Activated T-helper 1 cell treated with Interleukin-2 at 50 U/mL for 16 hours (primary cell): Measurements from ENCODE around the gene TPRN.

Source experiments
- DNase-seq: peaks from one replicate; pipeline ENCODE4 v3.0.0-alpha.2; 2020; ENCODE audit warnings: low read depth

TPRN gene

DNA sequence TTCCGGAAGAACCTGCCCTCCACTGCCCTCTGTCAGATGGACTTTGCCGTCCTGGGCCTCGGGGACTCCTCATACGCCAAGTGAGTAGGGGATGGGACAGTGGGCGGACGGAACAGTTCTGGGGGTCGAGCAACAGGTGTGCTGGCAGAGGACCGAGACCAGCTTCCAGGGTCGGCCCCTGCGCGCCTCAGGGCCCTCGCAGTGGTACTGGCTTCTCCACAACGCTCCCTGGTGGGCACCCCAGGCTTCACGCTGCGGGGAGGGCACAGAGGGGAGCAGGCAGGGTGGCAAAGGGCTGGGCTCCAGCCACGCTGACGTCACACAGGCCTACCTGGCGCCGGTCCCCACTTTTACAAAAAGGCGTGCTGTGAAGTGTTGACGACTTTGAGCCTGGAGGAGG is 12.0 kb upstream of the TPRN start:
- DNase-seq: no peak

DNA sequence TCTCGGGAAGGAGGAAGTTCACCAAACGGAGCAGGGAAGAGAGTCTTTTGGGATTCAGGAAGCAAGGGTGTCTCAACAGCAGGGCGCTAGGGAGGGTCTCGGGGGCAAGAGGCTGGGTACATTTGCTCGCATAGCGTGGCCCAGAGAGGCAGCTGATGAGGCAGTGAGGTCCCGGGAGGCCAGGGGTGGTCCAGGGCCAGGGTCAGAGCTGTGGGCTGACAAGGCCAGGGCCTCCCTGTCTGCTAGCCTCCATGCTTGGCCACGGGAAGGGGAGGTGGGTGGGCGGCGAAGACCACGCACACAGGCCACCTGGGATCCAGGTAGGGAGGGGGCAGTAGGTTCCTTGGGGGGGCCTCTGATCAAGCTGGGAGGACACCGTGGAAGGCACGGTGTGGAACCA is 11.0 kb upstream of the TPRN start:
- no peak for DNase-seq

DNA sequence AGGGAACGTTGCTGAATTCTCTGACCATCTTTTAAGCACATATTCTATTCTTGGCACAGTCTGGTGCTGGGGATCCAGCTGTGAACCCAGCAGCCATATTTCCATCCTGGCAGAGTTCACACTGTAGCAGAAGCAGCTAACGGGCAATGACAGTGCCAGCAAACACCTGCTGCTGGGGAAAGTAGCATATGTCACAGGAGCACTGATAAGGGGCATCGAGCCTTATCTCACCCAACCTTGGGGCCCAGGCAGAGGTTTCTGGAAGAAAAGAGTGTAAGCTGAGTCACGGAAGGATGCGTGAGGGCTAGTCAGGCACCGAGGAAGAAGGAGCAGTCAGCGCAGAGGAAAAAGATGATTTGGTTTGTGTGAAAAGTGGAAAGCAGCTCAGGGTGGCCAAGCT is 6.1 kb upstream of the TPRN start:
- no peak for DNase-seq

DNA sequence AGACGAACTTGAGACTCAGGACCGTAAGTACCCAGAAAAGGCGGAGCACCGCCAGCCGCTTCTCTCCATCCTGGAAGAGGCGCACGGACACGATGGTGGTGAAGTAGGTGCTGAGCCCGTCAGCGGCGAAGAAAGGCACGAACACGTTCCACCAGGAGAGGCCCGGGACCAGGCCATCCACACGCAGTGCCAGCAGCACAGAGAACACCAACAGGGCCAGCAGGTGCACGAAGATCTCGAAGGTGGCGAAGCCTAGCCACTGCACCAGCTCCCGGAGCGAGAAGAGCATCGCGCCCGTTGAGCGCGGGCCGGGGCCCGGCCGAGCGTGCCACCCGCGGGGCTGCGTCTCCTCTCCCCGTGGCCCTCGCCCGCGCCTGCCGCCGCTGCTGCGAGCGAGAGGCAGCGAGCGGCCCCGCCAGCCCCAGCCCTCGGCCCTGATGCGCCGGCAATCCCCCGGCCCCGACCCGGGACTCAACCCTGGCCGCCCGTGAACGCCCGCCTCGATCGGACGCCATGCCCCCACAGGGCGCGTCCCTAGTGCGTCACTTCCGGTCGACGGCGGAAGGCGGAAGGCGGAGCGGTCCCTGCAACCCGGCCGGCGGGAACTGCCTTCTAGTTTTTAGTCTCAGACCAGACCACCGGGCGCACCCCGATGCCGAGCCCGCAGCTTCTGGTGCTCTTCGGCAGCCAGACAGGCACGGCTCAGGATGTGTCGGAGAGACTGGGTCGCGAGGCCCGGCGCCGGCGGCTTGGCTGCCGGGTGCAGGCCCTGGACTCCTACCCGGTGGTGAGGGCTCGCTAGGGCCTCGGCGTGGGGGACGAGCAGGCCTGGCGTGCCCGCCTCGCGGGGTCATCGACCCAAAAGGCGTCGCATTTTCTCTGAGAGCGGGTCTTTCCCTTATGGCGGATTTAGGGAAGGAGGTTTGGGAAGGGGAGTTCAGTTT is 4.9 kb upstream of the TPRN start, which contains the start of the genes NDOR1 and TMEM203:
Gene NDOR1, plus strand, starts transcription at position 575 of the 944 bp plus-strand sequence. Its CDS starts 78 bp downstream, at position 653.
Gene TMEM203, minus strand, starts transcription at position 523 of the 944 bp plus-strand sequence. Its CDS starts 234 bp downstream, at position 289.
- peak; percentile 89 for DNase-seq

DNA sequence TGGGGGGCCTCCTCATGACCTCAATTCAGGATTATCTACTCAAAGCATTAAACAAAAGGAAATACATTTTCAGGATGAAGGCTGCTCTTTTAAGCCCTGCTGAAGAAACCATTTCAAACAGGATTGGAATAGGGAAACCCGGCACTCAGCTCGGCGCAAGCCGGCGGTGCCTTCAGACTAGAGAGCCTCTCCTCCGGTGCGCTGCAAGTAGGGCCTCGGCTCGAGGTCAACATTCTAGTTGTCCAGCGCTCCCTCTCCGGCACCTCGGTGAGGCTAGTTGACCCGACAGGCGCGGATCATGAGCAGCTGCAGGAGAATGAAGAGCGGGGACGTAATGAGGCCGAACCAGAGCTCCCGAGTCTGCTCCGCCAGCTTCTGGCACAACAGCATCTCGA is 4.2 kb upstream of the TPRN start:
- DNase-seq: no peak

DNA sequence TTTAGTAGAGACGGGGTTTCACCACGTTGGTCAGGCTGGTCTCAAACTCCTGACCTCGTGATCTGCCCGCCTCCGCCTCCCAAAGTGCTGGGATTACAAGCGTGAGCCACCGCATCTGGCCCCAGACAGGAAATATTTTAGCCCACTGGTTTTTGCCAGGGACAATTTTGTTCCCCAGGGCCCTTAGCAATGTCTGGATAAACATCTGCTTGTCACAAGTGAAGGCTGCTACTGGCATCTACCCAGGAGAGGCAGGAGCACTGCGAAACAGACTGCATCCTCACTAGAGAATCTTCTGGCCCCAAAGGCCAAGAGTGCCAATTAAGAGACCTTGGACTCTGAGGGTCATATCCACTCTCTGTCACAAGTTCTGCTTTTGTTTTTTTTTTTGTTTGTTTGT is 2.4 kb upstream of the TPRN start:
- no peak for DNase-seq

DNA sequence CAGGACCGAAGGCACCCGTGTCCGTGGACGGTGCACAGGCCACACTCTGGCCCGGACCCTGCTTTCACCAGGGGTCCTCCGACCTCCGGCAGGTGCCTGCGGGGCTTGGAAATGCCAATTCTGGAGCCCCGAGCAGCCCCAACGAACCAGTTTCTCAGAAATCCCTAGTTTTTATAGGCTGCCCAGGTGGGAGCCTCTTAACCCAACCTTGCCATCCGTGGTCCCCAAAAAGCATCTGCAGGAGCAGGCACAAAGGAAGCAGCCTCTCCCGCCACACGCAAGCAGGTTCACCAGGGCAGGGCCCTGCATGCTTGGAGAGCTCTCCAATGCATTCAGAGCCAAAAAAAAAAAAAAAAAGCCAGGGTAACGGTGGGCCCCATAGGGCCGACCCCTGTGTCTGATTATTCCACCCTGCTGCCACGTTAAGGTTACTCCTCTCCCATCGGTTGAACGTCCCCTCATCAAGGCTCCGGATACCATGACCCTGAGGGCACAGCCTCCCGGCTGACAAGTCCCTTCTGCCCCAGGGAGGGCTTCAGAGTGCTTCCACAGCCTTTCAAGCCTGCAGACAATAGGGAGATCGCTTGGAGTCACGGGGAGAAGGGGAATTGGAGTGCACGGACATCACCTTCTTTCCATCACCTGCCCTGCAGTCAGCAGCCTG is 796 bp upstream of the TPRN start:
- DNase-seq: no peak

DNA sequence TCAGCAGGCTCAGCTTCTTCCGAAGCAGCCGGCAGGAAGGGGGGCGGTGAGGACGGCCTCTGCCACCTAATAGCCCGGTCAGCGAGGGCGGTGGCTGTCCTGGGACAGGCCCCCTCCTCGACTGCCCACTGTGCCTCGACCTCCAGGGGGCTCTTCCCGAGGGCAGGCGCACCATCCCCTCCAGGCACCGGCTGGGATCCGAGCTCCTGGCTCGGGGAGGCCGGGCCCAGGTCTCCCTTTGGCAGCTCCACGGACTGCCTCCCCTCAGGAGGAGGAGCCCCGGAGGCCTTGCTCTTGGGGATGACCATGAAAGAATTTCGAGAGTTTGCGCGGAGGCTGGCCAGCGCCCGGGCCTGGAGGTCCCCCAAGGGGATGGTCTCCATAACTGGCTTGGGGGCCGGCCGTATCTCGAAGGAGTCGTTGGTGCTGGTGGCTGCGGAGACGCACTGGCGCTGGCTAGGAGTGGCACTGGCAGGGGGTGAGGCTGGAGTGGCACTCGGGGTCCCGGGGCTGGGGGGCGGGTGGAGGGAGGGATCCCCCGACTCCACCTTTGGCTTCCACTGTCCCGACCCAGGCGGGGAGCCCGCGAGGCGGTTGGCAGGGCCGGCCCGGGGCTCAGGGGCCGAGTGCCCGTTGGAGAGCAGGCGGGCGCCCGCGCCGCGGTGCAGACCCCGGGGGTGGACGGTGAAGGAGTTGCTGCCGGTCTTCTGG is 975 bp downstream of the TPRN start:
- no peak for DNase-seq

DNA sequence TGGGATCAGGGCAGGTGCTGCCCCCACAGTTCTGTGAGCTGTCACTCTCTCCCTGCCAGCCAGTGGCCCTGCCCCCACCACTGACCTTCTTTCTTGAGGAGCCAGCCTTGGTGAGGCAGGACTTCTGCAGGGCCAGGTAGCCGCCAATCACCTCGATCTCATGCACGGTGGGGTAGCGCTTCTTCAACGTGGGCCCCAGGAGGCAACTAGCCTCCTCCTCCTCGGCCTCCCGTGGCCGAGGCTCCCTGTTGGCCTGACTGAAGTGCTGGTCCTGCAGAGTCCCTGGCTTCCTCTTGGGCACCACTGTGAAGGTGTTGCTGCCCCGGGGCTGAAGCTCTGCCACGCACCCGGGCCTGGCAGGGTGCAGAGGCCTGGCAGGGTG is 1.6 kb downstream of the TPRN start:
- DNase-seq: no peak

DNA sequence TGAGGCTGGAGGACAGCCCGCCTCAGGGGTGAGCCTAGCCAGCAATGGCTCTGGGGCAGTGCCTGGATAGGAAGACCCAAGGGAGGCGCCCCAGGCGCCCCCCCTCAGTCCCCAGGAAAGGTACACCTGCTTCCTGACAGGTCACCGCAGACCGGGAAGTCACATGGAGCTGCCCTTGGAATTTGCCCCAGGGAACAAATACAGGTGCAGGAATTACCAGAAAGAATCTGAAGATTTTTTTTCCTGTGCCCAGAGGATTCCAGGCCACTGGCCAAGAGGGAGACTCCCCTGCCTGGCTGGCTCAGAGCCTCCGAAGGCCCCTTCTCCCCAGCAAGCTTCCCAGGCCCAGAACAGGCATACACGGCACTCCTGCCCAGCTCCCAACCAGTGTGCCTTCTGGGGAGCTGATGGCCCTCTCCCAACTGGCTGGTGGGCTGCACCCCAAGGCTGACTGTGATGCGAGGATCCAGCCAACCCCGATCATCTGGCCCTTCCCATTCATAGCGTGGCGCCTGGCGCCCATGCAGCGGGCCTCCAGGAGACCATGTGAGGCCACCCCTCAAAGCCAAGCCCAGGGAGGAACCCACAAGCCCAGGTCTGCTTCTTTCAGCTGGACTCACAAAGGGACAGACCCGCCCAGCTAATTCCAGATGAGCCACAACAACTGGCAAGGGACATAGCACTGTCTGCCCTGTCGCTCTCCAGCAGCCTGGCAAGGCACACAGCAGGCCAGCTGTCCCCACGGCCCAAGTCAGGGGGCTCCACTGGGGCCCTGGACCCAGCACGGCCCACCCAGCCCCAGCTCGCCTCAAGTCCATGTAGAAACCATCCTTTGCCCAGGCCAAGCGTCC is 2.3 kb downstream of the TPRN start:
- DNase-seq: no peak

DNA sequence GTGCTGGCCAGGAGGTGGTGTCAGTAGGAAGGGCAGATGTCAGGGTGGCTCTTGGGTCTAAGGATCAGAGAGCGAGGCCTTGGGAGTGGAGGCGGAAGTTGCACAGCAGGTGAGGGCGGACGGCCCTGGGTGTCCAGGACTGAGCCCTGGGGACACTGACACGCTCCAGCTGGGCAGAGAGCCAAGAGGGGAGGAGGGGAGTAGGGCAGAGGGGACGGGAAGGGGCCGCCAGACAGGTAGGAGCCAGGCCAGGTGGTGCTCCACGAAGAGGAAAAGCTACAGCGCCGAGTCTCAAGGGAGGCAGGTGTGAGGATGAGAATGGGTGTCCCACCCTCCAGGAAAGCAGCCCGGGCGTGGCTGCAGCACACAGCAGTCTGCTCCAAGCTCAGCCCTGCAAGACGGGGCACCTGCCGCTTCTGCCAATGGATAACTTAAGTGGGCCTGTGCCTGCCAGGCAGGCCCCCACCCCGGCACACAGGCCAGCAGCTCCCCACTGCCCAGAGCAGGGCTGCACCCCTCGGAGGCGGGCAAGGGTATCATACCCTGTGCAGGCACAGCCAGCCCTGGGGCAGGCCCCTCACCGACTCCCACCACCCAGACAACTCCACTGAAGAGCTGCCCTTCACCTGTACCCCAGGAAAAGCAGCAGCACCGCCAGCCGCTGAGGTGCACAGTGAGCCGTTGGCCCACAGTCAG is 4.9 kb downstream of the TPRN start:
- no peak for DNase-seq

DNA sequence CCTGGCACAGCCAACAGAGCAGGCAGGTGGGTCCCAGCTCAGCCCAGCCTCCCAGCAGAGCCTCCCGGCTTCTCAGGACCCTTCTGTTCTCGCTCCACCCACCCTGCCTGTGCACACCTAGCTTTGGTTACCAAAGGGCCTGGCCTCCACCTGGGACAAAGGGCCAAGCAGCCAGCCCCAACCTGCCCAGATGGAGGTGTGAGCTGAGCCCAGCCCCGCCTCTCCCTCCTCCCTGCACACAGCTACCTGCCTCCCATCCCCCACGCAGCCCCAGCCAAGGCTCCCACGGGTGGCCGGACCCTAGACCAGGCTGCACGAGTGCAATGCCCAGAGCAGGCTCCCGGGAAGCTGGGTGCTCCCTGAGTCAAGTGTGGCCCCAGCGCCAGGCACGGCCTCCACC is 5.6 kb downstream of the TPRN start:
- DNase-seq: no peak

DNA sequence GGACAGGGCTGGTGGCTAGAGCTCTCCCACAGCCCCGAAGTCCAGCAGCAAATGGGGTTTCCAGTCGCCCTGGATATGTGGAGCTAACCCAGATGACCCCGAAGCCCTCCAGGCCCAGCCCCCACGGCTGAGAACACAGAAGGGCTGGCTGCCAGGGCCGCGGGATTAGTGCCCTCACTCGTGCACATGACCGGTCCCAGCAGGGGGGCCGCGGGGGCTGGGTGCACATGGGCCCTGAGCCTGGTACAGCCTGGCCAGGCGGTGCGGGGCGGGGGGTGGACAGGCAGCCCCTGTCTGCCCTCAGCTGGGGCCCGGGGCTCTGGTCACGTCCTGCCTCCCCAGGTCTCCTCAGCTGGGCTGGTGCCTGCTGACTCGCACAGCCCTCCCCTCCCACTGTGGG is 6.2 kb downstream of the TPRN start:
- no peak for DNase-seq

DNA sequence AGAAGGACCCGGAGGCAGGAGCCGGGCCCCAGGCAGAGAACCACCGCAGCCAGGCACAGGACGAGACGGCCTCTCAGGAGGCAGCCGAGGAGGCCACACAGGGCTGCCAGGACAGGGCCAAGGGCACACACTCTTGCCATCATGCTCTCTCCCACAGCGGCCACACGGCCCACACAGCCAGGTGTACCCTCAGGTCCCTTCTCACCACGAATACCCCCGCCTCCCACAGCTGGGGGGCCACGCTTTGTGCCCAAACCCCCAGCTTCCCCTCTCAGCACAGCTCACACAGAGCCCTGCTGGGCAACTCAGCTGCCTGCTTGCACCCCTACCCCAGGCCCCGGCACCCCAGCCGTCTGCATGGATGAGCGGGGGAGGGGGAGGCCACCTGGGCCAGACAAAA is 6.8 kb downstream of the TPRN start:
- DNase-seq: no peak

DNA sequence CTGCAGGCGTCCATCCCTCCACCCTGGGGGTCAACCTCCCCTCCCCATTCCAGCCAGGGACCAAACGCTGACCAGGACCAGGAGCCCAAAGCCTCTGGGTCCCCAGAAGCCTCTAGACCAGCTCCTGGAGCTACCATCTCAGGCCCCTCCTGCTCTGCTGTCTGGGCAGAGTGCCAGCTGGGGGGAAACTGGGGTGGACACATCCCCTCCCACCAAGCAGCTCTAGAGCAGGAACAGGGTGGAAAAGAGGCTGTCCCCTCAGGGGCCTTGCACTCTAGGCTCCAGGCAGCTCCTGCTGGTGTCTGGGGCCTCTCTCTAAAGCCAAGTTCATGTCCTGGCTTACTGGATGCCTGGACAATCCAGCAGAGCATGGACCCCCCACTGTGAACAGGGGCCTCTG is 7.7 kb downstream of the TPRN start:
- DNase-seq: no peak

DNA sequence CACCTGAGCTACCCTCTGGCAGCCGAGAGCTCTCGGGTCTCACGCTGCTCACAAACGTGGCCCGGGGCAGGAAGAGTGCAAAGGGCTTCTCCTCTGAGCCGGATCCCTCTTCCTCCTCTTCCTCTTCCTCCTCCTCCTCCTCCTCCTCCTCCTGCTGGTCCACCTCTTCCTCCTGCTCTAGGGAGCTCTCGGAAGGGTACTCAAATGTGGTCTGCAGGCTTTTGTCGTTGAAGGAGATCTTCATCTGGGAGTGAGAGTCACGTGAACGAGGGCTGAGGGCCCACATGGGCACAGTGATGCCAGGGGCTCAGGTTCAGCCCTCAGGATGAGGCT is 8.1 kb downstream of the TPRN start:
- no peak for DNase-seq

DNA sequence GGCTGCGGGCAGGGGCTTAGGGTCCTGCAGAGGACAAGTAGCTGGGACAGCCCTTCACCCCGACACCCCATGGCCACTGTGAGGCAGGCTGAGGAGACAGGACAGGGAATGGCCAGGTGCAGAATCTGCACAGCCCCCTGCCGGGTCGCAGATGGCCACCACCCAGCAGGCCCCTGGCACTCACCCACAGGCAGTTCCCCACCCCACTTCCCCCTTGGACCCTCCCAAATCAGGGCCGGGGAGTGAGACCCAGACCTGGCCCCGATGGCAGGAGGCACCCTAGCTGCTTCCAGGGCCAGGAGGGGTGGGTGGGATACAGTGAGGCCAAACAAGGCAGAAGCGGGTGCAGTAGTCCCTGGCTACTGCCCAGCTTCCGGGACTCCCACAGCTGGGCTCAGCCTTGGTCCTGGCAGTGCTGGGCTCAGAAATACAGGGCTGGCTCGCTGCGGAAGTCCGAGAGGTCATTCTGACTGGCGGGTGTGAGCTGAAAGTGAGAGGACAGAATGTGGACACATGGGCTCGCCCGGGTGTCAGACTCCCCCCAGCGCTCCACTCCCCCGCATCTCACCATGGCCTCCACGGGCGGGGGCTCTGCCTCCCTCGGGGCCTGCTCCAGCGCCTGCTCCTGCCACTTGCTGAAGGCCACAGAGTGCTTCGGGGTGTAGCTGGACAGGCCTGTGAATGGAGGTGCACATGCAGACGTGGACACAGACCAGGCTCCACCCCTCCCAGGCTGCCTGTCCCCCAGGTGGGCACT is 8.7 kb downstream of the TPRN start:
- no peak for DNase-seq

DNA sequence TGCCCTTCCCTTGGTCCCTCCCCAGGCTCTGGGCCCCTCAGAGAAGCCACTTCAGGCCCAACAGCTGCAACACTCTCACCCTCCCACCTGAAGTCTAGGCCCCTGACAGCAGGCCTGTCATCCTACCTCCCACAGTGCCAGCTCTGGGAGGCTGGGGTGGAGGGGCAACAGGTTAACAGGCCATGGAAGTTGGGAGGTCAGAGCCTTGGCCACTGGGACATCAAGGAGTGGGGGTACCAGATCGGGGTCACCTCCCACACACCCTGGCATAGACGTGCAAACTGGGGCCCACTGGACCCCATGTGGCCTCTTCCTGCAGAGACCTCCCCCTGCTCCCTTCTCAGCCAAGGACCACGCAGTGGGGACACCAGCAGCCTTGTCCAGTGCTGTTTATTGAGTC is 9.3 kb downstream of the TPRN start:
- DNase-seq: no peak

DNA sequence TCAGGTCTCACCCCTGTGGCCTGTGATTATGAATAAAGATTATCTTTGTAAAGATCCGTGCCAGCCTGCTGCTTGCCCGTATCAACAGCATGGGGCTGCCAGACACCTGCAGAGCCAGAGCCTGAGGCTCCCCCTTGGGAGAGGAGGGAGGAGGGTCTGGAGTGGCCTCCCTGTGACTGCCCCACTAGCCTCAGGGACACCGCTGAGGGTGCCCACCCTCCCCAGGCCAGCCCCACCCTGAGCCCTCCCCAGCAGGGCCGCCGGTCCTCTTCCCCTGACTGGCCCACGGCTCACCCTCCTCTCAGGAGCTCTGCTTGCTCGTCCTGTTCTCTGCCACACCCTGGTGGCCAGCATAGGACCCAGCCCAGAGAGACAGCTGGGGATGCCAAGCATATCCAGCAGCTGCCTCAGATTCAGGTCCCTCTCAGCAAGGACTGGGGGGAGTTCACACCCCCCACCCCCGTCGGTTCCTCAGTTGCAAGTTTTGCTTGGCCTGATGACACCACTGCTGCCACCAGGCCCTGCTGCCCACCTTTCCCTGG is 10.2 kb downstream of the TPRN start:
- no peak for DNase-seq
